Keratinocyte (primary cell): Measurements from ENCODE around the gene FAM53A.

Experiments used
- CTCF ChIP-seq, 3 experiments: IDR thresholded peaks in 1 of 3; conservative IDR thresholded peaks in 1 of 3; optimal IDR thresholded peaks in 1 of 3; 2 replicates in 2 of 3; 3 replicates in 1 of 3; pipeline versions ENCODE3 to v1.5.1; 2011; ENCODE audit warnings: low read length in 3 of 3, mild to moderate bottlenecking in 3 of 3, moderate library complexity in 2 of 3, control low read depth in 1 of 3, inconsistent platforms in 1 of 3; ENCODE audit not compliant: insufficient read depth in 2 of 3; ENCODE audit errors: extremely low read depth in 1 of 3
- EZH2 ChIP-seq: IDR thresholded peaks from one replicate; pipeline ENCODE4 v1.6.1; 2012; ENCODE audit warnings: inconsistent platforms, mild to moderate bottlenecking, low read length, moderate library complexity

GRCh38 chr4:1597021-1597931 is 86.8 kb downstream of the FAM53A start:
- TF ChIP-seq CTCF (optimal IDR thresholded peaks at IDR 0.05 in 1 of 3, IDR thresholded peaks at IDR 0.05 in 1 of 3, conservative IDR thresholded peaks at IDR 0.05 in 1 of 3; ENCODE audit: extremely low read depth in 1 of 3, insufficient read depth in 2 of 3, low read length in 3 of 3) (no peak), EZH2 (no peak)
